K562 (cell line): Measurements from ENCODE around the gene OPCML. TPM values are rescaled to one million over a fixed set of nuclear protein-coding genes. Genes with fewer than 3 reads are reported as not detected.

Experiments
- ATAC-seq: fragments of 200-7000 bp; cut with Tn5 transposase; 3 replicates; pipeline ENCODE4 v1.9.1; 2020; ENCODE audit warnings: moderate library complexity
- BruUV-seq: library from RNA; stranded (reverse); fragments of 400-500 nt; replicated peaks from 2 replicates; lab custom pipeline; 2021; lab: Mats Ljungman, UMichigan
- CTCF ChIA-PET: fragments of 300-600 bp; formaldehyde crosslinking; extraction: SDS; loops from one replicate; lab custom pipeline; 2021; ENCODE audit warnings: low intra/inter-chr PET ratio; lab: Yijun Ruan, JAX
- POLR2A ChIA-PET: fragments of 300-600, 350-650 bp; sonication (Branson Sonifier 250); formaldehyde crosslinking; extraction: SDS; loops from one replicate; lab custom pipeline; 2021; ENCODE audit warnings: antibody characterized with exemption, inconsistent platforms; lab: Yijun Ruan, JAX
- DNase-seq, 4 experiments: peaks; one replicate each; pipeline versions ENCODE4 v3.0.0 to v3.0.0-alpha.2; 2011 to 2018; ENCODE audit warnings: low spot score in 3 of 4, mixed read lengths in 3 of 4; ENCODE audit errors: extremely low read depth in 1 of 4
- FAIRE-seq: peaks from 2 replicates; lab custom pipeline; 2011; peaks lifted over from hg19 to GRCh38; lab: Jason Lieb, UNC
- H2AFZ ChIP-seq: 2 replicates; pipeline ENCODE4 v1.6.0; 2011; ENCODE audit warnings: low read depth, low read length, control low read depth, inconsistent platforms
- H3K27ac ChIP-seq: fragments of 200-600 bp; 3 replicates; pipeline ENCODE4 v1.8.0; 2011; ENCODE audit warnings: low read depth, mild to moderate bottlenecking, control low read depth, inconsistent platforms, low read length, moderate library complexity, mixed read lengths; ENCODE audit errors: extremely low read depth
- H3K27me3 ChIP-seq, 2 experiments: fragments of 300-600 bp in 1 of 2; 2 replicates in 1 of 2; 3 replicates in 1 of 2; pipeline versions ENCODE4 v1.6.0 to v1.8.0; 2011; ENCODE audit warnings: inconsistent platforms in 2 of 2, low read length in 2 of 2, mild to moderate bottlenecking in 1 of 2, mixed read lengths in 1 of 2, moderate library complexity in 1 of 2; ENCODE audit not compliant: control insufficient read depth in 2 of 2, insufficient read depth in 2 of 2
- H3K36me3 ChIP-seq: fragments of 300-600 bp; 3 replicates; pipeline ENCODE4 v1.8.0; 2011; ENCODE audit warnings: mild to moderate bottlenecking, low read length, inconsistent platforms; ENCODE audit not compliant: control insufficient read depth, insufficient read depth
- H3K4me1 ChIP-seq, 2 experiments: fragments of 200-600 bp in 1 of 2; replicated peaks in 1 of 2; 2 replicates in 1 of 2; 3 replicates in 1 of 2; pipeline versions ENCODE4 v1.5.1 to v1.8.0; 2011; ENCODE audit warnings: inconsistent platforms in 2 of 2, low read length in 2 of 2, mild to moderate bottlenecking in 1 of 2, mixed read lengths in 1 of 2, moderate library complexity in 1 of 2; ENCODE audit not compliant: control insufficient read depth in 2 of 2, insufficient read depth in 2 of 2
- H3K4me2 ChIP-seq: 2 replicates; pipeline ENCODE4 v1.6.1; 2011; ENCODE audit warnings: low read length, control low read depth, inconsistent platforms, mixed read lengths; ENCODE audit not compliant: insufficient read depth
- H3K4me3 ChIP-seq: fragments of 200-600 bp; sonication (generic), shearing (Covaris generic); 2 replicates; pipeline ENCODE4 v1.5.1; 2016; ENCODE audit warnings: control low read depth, inconsistent platforms
- H3K79me2 ChIP-seq: fragments of 200-600 bp; 3 replicates; pipeline ENCODE4 v1.8.0; 2011; ENCODE audit warnings: low read length, inconsistent platforms; ENCODE audit not compliant: control insufficient read depth, insufficient read depth
- H3K9ac ChIP-seq, 2 experiments: 2 replicates each; pipeline versions ENCODE4 v1.6.0 to v1.6.1; 2011; ENCODE audit warnings: low read depth in 2 of 2, low read length in 2 of 2, control low read depth in 1 of 2, inconsistent platforms in 1 of 2, mild to moderate bottlenecking in 1 of 2, mixed read lengths in 1 of 2; ENCODE audit not compliant: insufficient read depth in 1 of 2
- H3K9me1 ChIP-seq: one replicate; pipeline ENCODE4 v1.6.0; 2011; ENCODE audit warnings: inconsistent platforms, mild to moderate bottlenecking, low read length, moderate library complexity; ENCODE audit not compliant: control insufficient read depth, insufficient read depth
- H3K9me3 ChIP-seq: replicated peaks from 2 replicates; pipeline ENCODE4 v1.5.1; 2011; ENCODE audit warnings: low read depth, low read length, inconsistent platforms; ENCODE audit not compliant: control insufficient read depth, insufficient read depth
- H4K20me1 ChIP-seq: replicated peaks from 2 replicates; pipeline ENCODE4 v1.6.1; 2011; ENCODE audit warnings: low read length, inconsistent platforms, mixed read lengths; ENCODE audit not compliant: control insufficient read depth, insufficient read depth
- CLOCK ChIP-seq: fragments of 250-450 bp; sonication (Bioruptor Pico); IDR thresholded peaks from 2 replicates; pipeline ENCODE4 v1.4.0; 2020; ENCODE audit warnings: mild to moderate bottlenecking, moderate library complexity, borderline replicate concordance
- EZH2 ChIP-seq: IDR thresholded peaks from 2 replicates; pipeline ENCODE4 v1.6.1; 2012; ENCODE audit warnings: low read depth, mild to moderate bottlenecking, inconsistent platforms, low read length, borderline replicate concordance
- HCFC1 ChIP-seq: IDR thresholded peaks from 2 replicates; pipeline ENCODE4 v1.6.1; 2012; ENCODE audit warnings: low read depth, low read length, improper control_type of control experiment
- ILK ChIP-seq: fragments of 450-650 bp; IDR thresholded peaks from 2 replicates; pipeline ENCODE4 v1.6.1; 2016; ENCODE audit warnings: missing genetic modification characterization, low read depth, mild to moderate bottlenecking, missing compliant biosample characterization, moderate library complexity, borderline replicate concordance
- PHB ChIP-seq: fragments of 250-450 bp; sonication (Bioruptor Pico); IDR thresholded peaks from 2 replicates; pipeline ENCODE4 v1.5.0; 2021
- ZFP36 ChIP-seq: fragments of 150-350 bp; IDR thresholded peaks from 2 replicates; pipeline ENCODE4 v1.6.1; 2018; ENCODE audit warnings: low read length, low read depth; ENCODE audit not compliant: partially characterized antibody
- ZFP91 ChIP-seq: sonication (generic); formaldehyde crosslinking; IDR thresholded peaks from 2 replicates; pipeline ENCODE4 v1.8.0; 2022; ENCODE audit warnings: mild to moderate bottlenecking, missing genetic modification reagents
- ZNF316 ChIP-seq: fragments of 450-650 bp; IDR thresholded peaks from 2 replicates; pipeline ENCODE4 v1.6.1; 2016
- ZNF696 ChIP-seq: fragments of 250-450 bp; sonication (Bioruptor Pico); conservative IDR thresholded peaks from 2 replicates; pipeline ENCODE4 v1.4.0; 2020; ENCODE audit warnings: mild to moderate bottlenecking, moderate library complexity
- WGBS: fragments of 100-300 bp; shearing (Covaris generic); methylation state at CpG from one replicate; pipeline ENCODE4 v1.1.6; 2016; ENCODE audit warnings: low coverage, mixed read lengths; ENCODE audit not compliant: insufficient coverage; ENCODE audit errors: missing lambda C conversion rate; 5-methylcytosine and 5-hydroxymethylcytosine counted together
- in situ Hi-C: fragments of 300-500 bp; cut with MboI; formaldehyde crosslinking; loops from 4 replicates; pipeline ENCODE4 v1.15.0; 2018; ENCODE audit warnings: inconsistent platforms, mixed read lengths
- intact Hi-C: fragments of 100-400 bp; cut with micrococcal nuclease; formaldehyde crosslinking; loops from 2 replicates; pipeline ENCODE4 v1.14.2; 2022
- polyA plus RNA-seq, 8 experiments: library from polyadenylated mRNA; depleted of rRNA in 4 of 8; stranded (reverse) in 5 of 8; unstranded in 3 of 8; fragments of >200 nt; fragmentation: Nextera tagmentation in 2 of 8; fragmentation: Illumina TruSeq in 1 of 8; extraction: Ambion mirVana in 2 of 8; extraction: Trizol in 1 of 8; gene quantifications; 2 replicates each; pipeline versions ENCODE4 v1.2.1 to v1.2.3, GENCODE V29; 2011 to 2014; ENCODE audit warnings: inconsistent platforms in 1 of 8, missing spikeins in 1 of 8
- total RNA-seq, 7 experiments: library from RNA; depleted of rRNA in 6 of 7; stranded (reverse); fragments of >200 nt in 6 of 7; fragmentation: Illumina TruSeq in 2 of 7; extraction: Trizol in 2 of 7; gene quantifications; 2 replicates each; pipeline versions ENCODE4 v1.2.1 to v1.2.3, GENCODE V29; 2011 to 2021; ENCODE audit warnings: low replicate concordance in 1 of 7

The OPCML gene
- total and polyA plus RNA-seq, 9 of the 15 experiments (the other 6 are each of a cell fraction or from before 2014, with no cell fraction given), result not detected

- no peaks in the 10 kb centered on the region for H4K20me1 ChIP-seq
- TF ChIP-seq PHB, result no peak
- TF ChIP-seq CLOCK (CRISPR knock-in tag), result no peak
- no peak for TF ChIP-seq ZNF696
- TF ChIP-seq ZFP36, result no peak
- TF ChIP-seq HCFC1, result no peak
- no peak for TF ChIP-seq ILK (tag)
- no peak for TF ChIP-seq ZNF316
- TF ChIP-seq ZFP91, result no peak
- TF ChIP-seq EZH2, result no peak
- TF ChIP-seq, all 486 proteins: peak for 0
- 0% methylated on average over 3 of the region's 3 CpGs for WGBS
- CTCF ChIA-PET, result no interaction called here
- H2AFZ ChIP-seq, result no peak overlapping the region
- H3K9me3 ChIP-seq, result 0 out of 2 replicates have a peak, but pooled peaks cover 1% of the 10 kb centered on the region
- in situ Hi-C loops, result no loop called here
- no peak overlapping the region for H3K4me2 ChIP-seq
- H3K9ac ChIP-seq, result no peak overlapping the region
- no peak for ATAC-seq
- no peak for FAIRE-seq
- H3K79me2 ChIP-seq, result no peaks in the 10 kb centered on the region
- H3K9me1 ChIP-seq, result no peaks in the 10 kb centered on the region
- intact Hi-C loops, result no loop called here
- H3K4me1 ChIP-seq, result no peaks in the 10 kb centered on the region
- no peaks in the 10 kb centered on the region for H3K27me3 ChIP-seq
- no peak overlapping the region for H3K27ac ChIP-seq
- BruUV-seq, result no TSS peak
- H3K4me3 ChIP-seq, result no peak overlapping the region
- no peak for DNase-seq
- H3K36me3 ChIP-seq, result no peaks in the 10 kb centered on the region
- POLR2A ChIA-PET, result no interaction called here
Measured at GRCh38 chr11:133300666-133301065, 231.6 kb downstream of the OPCML start.
